DMS53 treated with DMSO at 0.1 percent for 48 hours (cell line): ENCODE data around the gene RARRES2.

Source experiments
- DNase-seq: peaks from one replicate; lab custom pipeline; 2025; ENCODE audit not compliant: unreplicated experiment; lab: John Stamatoyannopoulos, UW

Gene RARRES2

GRCh38 chr7:150363370-150363769, 21.9 kb upstream of the RARRES2 start:
- DNase-seq: no peak

DNA sequence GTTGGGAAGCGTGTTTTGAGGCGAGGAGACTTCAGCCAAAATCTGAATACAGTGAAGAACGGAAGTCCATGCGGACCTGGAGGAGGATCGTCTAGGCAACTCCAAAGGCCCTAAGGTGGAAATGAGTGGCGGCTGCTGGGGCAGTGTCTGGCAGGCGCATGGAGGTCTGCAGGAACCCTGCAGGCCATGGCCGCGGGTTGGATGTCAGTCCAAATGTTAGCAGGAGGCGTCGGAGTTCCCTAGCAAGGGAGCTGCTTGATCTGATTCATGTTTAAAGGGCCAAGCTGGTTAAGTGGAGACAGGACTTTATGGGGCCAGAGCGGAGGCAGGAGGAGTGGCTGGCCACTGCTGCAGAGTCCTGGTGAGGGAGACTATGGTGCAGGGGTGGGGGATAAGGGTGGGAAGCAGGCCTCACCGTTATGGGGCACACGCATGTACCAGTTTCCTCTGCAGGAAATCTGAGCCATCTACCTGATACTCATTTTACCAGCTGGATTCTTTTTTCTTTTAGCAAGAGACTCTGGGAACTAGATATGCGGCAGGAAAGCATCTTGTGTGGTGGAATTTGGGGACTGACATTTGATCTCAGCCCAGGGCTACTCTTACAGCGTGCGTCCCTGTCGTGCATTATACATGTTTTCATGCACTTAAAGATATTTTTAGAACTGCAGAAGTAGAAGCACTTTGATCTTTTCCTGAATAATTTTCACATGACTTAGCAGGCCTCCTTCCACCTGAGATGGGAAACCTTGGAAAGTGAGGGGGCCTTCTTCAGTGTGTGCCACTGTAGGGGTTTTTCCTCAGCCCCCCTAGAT, 20.6 kb upstream of the RARRES2 start:
- no peak for DNase-seq

DNA sequence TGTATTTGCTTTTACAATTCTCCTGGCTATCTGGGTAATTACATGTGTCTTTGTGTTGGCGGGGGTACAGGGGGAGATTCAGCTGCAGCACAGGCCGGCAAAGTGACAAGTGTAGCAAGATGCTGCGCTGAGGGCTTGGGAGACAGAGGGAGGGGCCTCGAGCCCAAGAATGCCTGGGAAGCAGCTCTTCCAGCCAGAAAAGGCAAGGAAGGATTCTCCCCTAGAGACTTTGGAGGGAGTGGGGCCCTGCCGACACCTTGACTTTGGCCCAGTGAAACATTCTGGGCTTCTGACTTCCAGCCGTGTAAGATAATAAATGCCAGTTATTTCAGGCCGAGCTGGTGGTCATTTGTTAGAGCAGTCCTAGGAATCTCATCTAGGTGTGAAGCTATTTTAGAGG, 20.0 kb upstream of the RARRES2 start:
- DNase-seq: no peak

DNA sequence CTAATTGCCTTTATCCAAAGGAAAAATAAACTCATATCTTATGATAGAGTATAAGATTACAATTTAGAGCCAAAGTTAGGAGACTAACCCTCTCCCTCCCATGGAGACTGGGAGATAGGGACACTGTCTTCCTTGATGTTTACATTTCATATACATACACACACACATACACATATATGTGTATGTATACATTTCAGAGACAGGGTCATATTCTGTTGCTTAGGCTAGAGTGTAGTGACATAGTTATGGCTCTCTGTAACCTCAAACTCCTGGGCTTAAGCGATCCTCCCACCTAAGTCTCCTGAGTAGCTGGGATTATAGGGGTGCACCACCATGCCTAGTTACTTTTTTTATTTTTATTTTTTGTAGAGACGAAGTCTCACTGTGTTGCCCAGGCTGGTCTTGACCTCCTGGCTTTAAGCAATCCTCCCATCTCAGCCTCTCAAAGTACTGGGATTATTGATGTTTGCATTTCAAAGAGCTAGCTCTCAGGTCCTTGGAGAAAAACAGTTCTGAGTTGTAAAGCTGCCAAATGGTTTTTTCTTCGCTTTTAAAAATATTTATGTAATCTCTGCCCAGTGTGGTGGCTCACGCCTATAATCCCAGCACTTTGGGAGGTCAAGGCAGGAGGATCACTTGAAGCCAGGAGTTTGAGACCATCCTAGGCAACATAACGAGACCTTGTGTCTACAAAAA, 19.1 kb upstream of the RARRES2 start:
- no peak for DNase-seq

GRCh38 chr7:150359622-150360362, 18.4 kb upstream of the RARRES2 start:
- DNase-seq: no peak

DNA sequence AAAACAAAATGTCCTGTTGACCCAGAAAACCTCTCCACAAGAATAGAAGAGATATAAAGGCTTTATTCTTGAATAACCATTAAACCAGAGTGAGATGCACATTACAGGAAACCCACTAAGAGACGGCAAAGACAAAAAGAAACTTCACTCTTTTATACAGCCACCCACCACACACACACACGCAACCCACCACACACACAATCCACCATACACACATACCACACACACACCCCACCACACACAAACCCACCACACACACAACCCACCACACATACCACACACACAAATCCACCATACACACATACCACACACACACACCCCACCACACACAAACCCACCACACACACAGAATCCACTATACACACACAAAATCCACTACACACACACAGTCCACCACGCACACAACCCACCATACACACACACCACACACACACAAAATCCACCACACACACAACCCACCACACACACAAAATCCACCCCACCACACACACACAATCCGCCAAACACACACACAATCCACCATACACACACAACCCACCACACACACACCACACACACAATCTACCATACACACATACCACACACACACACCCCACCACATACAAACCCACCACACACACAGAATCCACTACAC, 17.7 kb upstream of the RARRES2 start:
- DNase-seq: no peak

DNA sequence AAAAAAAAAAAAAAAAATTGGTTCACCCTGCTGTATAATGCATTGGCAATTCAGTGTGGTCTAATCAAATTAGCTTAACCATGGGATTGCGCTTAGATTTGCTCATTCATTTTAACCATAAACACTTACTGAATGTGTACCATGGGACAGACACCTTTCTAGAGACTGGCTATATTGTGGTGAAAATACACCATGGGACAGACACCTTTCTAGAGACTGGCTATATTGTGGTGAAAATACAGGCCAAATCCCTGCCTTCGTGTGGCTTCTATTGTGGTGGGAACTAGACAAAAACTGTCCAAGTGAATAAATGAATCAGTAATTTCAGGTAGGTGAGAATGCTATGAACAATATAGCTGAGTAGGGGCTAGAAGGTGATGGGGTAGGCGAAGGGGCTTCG, 17.0 kb upstream of the RARRES2 start:
- no peak for DNase-seq

- DNase-seq: peak; percentile 68
Measured at GRCh38 chr7:150357771-150358427, 16.5 kb upstream of the RARRES2 start.

DNA sequence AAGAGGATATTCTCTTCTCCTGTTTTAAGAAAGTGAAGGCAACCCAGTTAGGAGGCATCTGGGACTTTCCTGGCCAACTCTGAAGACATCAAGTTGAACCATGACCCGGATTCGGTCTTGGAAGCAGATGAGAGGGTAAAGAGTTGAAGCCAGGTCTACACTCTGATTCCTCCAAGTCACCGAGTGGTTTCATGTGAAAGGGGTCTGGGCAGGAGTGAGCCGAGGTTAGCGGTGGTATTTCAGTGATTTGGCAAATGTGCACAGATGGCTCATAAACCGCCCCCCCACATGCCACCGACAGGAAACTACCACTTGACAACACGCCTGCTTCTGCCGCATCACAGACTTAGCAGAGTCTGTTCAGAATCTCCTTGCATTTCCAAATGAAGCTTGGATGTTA, 15.8 kb upstream of the RARRES2 start:
- peak; percentile 67 for DNase-seq

- DNase-seq: peak; percentile 33
Measured at GRCh38 chr7:150356265-150356897, 15.0 kb upstream of the RARRES2 start.

GRCh38 chr7:150355666-150356059, 14.2 kb upstream of the RARRES2 start:
- DNase-seq: no peak

DNA sequence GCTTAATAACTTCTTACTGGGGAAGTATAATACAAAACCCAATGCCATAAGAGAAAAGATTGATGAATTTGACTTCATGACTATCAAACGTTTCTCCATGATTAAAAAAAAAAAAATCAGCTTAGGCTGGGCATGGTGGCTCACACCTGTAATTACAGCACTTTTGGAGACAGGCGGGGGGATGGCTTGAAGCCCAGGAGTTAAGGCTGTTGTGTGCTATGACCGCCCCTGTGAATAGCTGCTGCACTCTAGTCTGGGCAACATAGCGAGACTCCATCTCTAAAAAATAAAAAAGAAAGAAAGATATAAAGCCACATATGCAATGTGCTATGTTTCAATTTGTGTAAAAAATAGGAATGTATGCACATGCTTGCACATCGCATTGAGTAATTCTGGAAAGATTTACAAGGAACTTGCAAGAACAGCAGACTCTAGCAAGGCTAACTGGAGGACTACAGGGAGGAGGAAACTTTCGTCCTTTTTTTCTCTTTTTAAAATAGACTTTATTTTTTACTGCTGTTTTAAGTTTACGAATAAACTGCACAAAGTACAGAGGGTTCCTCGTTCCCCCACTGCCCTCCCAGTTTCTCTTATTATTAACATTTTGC, 10.3 kb upstream of the RARRES2 start:
- no peak for DNase-seq

- DNase-seq: no peak
Measured at GRCh38 chr7:150346922-150347321, 5.5 kb upstream of the RARRES2 start.

GRCh38 chr7:150345012-150345411, 3.6 kb upstream of the RARRES2 start:
- no peak for DNase-seq

DNA sequence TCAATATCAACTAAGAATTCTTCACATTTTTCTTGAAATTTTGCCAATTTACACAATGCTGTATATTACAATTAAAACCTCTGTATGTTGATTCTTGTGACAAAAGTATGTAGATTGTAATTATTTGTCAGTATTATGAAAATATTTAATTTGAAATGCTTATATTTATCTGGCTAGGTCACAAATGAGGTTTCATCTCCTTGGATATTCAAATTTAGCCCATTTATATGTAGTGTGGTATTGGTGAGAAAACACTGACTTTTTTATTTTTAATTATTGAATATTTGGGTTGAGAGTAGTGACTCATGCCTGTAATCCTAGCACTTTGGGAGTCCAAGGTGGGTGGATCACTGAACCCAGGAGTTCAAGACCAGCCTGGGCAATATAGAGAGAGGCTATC, 2.9 kb upstream of the RARRES2 start:
- no peak for DNase-seq

DNA sequence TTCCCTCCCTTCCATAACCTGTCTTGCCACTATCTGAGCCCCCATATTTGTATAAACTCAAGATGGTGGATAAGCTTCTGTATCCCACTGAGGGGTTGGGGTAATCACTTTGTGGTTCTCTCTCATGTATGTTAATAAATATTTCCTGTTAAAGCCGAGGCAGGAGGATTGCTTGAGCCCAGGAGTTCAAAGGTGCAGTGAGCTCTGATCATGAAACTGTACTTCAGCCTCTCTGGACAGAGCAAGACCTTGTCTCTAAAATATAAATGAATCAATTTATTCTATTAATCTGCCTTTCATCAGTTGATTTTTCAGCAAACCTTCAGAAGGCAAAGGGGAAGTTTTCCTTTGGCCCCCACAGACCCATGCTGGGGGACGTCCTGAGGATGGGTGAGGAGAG, 1.8 kb upstream of the RARRES2 start:
- DNase-seq: no peak

GRCh38 chr7:150342121-150342408, 636 bp upstream of the RARRES2 start:
- DNase-seq: no peak

DNA sequence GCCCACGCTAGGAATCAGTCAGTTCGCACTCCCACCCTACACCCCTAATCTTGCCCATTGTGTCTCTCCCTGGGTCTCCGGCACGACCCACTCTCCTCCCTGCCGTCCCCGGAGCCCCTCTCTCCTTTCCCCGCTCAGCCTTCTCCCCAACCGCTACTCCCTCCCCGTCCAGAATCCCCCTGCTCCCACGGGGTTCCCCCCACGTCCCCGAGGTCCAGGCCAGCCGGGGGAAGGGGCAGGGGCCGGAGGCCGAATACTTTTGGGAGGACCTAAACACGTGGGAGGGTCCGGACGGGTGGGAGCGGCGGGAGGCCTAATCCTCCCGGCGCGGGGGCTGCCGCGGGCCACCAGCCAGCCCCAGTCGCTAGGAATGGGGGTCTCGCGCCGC, 560 bp downstream of the RARRES2 start:
- DNase-seq: no peak

DNA sequence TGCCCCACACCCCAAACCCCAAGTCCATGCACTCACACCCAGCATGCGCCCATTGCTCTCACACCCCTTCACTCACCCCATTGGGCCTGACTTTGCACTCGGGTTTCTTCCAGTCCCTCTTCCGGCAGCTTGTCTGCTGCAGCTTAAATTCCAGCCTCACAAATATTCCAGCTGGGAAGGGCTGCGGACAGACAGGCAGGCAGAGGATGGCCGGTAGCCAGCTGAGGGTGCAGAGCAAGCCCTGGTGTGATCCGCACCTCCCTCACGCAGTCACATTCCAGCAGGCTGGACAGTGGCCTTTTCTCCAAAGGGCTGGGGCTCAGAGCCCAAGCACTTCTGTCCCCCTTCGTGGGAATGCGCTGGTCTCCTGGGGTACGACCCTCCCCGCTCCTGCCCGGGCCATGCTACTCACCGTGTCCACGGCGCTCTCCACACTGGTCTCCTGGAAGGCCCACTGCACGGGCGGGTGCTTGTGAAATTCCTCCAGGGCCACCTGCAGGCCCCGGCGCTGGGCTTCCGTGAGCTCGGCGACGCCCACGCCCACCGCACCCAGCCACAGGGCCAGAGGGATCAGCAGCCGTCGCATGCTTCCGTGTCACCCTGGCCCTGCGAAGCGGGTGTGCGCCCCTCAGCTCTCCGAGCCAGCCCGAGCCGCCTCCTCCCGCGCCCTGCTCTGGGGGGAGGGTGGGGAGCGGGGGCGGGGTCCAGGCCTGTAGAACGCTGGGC, 1.2 kb downstream of the RARRES2 start:
- DNase-seq: no peak

DNA sequence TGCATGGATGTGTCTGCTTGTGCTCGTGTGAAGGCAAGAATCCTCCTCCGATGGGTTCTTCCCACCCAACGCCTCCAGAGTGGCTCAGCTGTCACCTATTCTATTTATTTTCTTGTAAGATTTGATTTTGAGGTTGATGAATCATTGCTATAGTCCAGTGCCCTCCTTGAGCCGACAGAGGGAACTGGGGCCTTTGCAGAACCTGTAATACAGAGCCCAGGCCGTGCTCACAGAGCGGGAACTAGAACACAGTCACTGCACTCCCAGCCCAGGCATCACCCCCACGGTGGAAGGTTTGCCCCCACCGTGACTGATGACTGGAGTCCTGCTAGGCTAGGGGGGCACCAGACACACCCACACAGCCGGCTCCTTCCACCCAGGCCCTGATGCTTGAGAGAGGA, 2.0 kb downstream of the RARRES2 start:
- DNase-seq: no peak
